EL (cell line): ENCODE measurements around the gene SLC22A23.

Experiments used
- DNase-seq: peaks from one replicate; pipeline ENCODE4 v3.0.0-alpha.2; 2016

Gene SLC22A23

GRCh38 chr6:3442431-3443220, 14.2 kb downstream of the SLC22A23 start:
- DNase-seq: peak; percentile 62

DNA sequence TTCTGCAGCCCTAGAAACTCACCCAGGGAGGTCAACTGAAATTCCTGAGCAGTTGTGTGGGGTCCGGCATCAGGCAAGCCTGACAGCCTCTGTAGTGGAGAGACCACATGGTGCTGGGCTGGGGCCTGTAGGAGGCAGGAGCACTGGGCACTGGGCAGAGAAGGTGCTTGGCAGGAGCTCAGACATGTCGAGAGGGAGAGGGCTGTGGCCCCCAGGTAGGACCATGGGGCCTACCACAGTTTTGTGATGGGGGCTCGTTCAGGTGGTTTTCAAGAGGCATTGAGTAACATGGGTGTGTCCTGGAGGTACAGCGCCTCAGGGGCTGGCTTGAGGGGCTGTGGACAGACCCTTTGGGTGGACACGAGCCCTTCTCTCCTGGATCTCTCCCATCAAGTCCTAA, 15.9 kb downstream of the SLC22A23 start:
- DNase-seq: no peak

GRCh38 chr6:3439961-3440360, 16.9 kb downstream of the SLC22A23 start:
- DNase-seq: no peak

- peak; percentile 74 for DNase-seq
These were observed 18.4 kb downstream of the SLC22A23 start for GRCh38 chr6:3438190-3439167.

DNA sequence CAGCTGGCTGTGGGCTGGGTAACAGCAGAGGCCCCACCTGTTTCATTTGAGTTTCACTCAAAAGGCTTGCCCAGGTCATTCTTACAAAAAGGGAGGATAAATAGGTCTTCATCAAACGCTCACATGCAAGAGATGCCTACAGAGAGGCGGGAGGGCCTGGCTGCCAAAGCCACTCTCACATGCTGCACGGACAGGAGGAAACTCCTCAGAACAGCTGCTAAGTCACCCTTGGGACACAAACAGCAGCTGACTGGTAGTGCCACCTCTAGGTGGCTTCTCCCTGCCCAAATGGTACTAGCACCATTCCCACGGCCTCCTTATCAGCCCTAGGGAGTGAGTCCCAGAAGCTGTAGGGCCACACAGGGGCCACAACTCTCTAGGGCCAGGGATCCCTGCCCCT, 23.8 kb downstream of the SLC22A23 start:
- DNase-seq: no peak

DNA sequence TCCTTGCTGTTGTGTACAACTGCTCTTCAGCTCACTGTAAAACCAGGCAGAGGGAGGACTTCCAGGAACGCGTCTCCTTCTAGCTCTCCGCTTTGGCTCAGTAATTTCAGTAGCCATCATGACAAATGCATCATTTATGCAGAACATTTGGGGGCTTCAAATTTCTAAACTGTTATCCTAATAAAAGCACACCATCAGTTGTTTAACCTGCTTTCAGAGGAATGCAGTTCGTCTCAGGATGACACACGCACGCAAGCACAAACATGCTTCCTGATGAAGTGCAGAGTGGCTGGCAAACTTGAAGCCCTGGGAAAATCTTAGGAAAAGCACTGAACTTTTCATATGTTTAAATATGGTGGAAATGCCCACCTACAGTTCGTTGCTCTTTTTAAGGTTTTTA, 24.4 kb downstream of the SLC22A23 start:
- no peak for DNase-seq

GRCh38 chr6:3431994-3432393, 24.9 kb downstream of the SLC22A23 start:
- no peak for DNase-seq

- DNase-seq: no peak
These were observed 27.6 kb downstream of the SLC22A23 start for GRCh38 chr6:3429211-3429610.

GRCh38 chr6:3428700-3429099, 28.1 kb downstream of the SLC22A23 start:
- DNase-seq: no peak

- DNase-seq: no peak
These were observed 28.6 kb downstream of the SLC22A23 start for GRCh38 chr6:3428247-3428646.

- DNase-seq: no peak
These were observed 29.2 kb downstream of the SLC22A23 start for GRCh38 chr6:3427687-3428085.

GRCh38 chr6:3426927-3427686, 29.7 kb downstream of the SLC22A23 start:
- no peak for DNase-seq

DNA sequence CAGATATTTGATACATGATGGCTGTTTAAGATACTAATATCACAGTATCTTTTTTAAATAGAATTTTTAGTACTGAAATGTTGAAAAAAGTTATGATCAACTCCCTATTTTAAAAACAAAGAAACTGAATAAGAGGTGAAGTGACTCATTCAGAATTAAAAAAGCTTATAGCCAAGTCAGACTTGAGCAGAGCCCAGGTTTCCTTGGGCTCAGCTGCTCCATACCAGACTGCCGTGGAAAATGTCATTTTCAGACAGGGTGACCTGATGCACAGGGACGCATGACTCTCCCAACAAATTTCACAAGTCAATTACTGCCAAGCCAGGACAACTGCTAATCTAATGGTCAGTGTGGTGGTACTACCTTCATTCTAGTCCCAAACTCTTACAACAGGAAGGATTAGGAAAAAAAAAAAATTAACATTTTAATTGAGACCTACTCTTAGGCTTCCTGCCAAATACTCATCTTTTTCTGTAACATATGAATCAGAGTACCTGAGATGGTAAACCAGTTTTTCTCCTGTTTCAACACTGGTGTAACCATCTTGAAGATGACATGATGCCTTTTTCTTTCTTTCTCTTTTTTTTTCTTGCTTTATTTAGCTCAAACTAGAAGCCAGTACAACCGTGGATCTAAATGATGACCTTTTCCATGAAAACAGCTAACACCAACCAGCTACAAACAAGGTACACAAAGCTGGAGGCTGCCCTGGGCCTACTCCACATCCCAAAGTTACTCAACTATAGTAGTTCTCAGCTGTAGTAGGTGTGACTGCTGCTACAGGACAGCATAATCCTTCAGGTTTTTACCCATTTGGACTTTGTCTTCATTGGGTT, 30.5 kb downstream of the SLC22A23 start:
- no peak for DNase-seq

DNA sequence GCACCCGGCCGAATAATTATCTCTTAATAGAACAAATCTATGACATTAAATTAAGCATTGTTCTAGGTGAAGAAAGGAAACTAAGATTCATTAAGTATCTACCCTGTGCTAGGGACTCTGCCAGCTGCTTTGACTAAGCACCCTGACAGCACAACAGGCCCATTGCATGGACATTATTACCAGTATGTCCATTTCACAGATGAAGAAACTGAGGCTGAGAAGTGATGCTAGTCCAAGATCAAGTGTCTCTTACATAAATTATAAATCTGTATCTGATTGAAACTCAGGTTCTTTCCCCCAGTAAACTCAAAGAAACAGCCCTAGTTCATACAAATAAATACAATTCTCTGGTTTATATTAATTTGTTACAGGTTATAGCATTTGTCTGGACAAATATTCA, 31.3 kb downstream of the SLC22A23 start:
- DNase-seq: no peak

DNA sequence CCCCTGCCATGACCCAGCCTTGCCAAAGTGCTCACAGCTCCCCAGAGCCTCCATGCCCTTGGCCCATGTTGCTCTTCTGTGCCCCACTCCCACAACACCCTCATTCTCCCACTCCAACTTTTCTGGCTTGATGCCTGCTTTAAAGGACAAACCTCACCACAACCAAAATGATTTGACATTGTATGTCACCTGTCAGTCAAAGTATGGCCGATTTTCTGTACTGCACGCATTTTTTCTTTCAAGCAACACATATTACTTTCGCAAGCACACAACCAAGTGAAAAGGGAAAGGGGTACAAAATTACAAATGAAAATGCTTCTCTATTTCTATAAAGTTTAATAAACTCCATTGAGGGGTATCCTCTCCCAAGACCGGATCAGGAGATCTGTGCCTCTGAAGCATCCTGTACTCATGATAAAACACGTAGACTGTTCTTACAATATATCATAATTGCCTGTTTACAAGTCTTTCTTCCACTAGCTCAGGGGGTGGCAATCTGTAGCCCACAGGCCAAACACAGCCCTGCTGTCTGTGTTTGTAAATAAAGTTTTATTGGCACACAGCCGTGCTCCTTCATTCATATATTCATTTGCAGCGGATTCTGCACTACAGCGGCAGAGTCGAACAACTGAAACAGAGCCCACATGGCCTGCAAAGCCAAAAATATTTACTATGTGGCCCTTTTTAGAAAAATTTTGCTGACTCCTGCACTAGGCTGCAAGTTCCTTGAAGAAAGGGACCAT, 32.5 kb downstream of the SLC22A23 start:
- DNase-seq: no peak

GRCh38 chr6:3423439-3424184, 33.2 kb downstream of the SLC22A23 start:
- DNase-seq: no peak

- DNase-seq: no peak
These were observed 34.3 kb downstream of the SLC22A23 start for GRCh38 chr6:3422435-3423070.

DNA sequence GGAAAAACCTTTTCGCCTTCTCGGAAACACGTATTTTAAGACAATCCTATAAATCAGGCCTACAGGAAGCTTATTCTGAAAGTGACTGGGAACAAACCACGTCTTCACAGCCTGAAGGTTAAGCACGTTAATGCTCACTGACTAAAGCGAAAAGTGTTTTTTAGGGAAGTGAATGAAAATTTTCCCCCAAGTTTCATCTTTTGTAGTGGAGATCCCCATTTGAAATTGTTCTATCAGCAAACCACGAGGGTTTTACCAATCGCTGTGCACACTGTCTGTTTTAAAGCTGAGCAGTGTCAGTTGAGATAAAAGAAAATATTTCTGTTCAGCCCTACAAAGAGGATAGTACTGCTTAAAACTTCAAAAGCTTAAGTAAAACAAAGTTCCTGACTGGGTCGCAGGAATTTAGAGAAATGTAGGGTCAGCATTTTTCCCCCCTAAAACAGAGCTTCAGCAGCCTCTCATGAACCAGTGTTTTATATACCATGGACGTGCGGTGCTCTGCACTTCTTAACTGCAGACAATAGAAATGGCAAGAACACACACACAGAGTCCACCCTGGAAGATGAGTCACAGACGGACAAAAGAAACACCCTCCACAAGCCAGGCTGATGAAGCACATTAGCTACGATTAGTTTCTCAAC, 34.9 kb downstream of the SLC22A23 start:
- peak; percentile 39 for DNase-seq

GRCh38 chr6:3421143-3421542, 35.7 kb downstream of the SLC22A23 start:
- DNase-seq: no peak
